ENCODE data around the gene RAB8B.

The RAB8B gene

DNA sequence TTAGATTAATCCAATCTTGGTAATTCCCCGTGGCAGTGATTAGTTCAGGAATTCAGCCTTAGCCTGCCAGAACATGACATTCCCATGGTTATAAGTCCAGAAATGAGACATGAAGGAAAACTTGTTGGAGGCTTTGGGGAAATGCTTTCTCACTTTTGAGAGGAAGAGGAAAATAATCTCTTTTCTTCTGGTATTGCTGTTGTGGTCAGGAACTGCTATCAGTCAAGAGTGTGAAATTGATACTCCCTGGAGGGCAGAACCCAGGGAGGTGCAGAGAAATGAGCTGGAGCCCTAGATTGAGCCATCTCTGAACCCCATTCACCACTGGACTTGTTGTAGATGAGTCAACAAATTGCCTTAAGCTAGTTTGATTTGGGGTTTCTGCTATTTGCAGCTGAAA lies 49.4 kb downstream of the RAB8B start:
- peak; percentile 88 for DNase-seq

DNA sequence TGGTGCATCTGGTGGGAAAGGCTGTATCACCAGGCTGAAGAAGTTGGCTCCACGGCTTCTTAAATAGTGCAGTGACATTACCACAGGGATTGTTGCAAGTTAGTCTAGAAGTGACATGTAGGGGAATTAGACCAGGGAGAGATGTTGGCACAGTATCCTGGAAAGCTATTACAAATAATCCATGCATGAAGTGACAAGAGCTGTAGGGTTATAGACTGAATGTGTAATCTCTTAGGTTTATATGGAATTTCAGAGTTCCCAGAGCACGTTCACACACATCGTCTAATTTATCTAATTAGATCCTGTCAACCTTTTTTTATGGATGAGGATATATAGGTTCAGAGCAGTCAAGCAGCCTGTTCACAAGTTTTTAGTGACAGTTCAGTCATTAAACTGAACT lies 50.7 kb downstream of the RAB8B start:
- DNase-seq, result no peak

DNA sequence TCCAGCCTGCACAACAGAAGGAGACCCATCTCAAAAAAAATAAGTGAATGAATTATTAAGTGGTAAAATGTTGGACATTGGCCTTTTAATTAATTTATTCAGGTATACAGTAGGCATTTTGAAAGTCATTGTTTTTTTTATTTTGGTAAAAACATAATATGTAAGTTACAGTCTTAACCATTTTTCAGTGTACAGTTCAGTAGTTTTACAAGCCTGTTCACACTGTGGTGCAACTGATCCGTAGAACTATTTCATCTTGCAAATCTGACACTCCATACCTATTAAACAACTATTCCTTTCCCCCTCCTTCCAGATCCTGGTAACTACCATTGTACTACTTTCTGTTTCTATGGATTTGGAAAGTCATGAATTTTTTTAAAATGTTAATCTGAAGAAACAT lies 51.9 kb downstream of the RAB8B start:
- DNase-seq, result no peak

DNA sequence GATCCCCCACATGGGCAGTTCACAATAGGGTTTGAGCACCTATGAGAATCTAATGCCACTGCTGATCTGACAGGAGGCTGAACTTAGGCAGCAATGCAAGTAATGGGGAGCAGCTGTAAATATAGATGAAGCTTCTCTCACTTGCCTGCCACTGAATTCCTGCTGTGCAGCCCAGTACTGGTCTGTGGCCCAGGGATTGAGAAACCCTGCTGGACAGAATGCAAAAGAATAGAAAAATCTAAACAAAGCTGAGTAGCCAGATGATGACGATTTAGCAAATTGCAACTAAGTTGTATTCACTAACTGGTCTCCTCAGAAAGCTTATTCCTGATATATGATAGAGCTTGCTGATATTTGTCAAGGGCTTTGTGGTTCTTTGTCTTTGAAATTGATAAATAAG lies 53.7 kb downstream of the RAB8B start:
- DNase-seq, result no peak

DNA sequence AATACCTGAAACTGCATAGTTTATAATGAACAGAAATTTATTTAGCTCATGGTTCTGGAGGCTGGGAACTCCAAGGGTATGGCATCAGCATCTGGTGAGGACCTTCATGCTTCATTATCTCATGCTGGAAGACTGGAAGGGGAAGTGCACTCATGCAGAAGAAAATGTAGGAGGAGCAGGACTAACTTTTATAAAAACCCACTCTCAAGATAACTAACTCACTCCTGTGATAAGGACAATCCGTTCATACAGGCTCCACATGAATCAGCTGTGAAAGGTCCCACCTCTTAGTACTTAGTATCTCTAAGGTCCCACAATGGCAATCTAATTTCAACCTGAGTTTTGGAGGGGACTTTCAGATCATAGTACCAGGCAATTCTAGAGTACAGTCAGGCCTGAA lies 54.4 kb downstream of the RAB8B start:
- DNase-seq, result no peak

DNA sequence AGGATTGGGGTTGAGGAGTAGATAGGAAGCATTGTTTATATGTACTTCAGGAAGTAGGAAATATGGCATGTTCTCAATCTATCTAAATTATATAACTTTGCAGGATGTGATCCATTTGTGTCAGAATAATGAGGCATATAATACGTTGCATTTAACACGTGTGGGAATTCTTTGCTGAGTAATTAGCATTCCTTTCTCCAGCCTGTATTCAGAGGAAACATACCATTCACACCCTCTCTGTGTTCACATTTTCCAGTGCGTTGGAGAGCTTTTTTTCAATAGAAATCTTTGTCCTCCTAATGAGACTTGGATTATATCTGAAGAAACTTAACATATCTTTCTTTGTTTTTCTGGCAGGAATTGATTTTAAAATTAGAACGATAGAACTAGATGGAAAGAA lies 55.0 kb downstream of the RAB8B start:
- DNase-seq, result no peak

DNA sequence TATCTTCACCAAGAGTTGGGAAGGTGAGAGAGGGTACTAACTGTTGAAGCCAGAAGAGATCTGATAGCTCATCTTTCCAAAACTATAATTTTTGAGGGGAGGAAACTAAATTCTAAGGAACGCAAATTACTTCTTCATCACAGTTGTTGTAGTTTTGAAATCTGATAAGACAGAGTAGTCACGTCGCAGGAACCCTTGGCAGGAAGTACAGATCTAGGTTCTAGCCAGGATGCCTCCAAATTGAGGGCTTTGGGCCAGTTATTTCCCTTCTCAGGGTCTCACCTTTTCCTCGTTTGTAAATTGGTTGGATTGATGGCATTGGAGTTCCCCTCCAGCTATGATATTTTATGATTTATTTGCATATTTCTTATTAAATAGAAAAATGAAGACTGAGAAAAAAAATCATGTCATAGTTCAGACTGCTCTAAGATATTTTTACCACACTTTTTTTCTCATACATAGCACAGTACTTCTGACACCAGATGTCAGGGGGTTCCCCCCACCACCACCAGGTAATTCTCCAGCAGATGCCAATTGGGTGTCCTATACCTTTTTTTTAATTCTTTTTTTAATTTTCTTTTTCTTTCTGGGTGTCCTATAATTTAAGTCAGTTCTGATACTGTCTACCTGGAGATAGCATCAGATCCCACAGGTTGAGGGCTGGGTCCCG lies 55.7 kb downstream of the RAB8B start:
- no peak for DNase-seq

DNA sequence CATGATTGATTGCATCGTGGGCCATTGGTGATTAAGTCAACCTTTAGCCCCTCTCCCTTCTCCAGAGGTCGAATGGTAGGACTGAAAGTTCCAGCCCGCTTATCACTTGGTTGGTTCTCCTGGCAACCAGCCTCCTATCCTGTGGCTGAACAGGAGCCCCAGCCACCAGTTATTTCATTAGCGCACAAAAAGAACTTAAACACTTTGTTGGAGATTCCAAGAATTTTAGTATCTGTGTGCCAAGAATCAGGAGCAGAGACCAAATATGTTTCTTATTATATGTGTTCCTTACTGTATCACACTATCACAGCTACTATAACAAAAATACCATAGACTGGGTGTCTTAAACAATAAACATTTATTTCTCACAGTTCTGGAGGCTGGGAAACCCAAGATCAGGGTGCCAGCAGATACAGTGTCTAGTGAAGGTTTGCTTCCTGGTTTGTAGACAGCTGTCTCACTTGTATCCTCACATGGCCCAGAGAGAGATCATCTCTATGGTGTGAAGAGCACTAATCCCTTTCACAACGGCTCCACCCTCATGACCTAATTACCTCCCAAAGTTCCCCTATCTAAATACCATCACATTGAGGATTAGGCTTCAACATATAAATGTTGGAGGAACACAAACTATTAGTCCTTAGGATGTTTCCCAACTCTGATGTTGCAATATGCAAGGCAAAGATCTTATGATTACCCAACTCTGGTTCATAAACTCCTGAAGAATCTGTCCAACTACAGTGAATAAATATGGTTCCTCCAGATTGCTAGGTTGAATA lies 57.5 kb downstream of the RAB8B start:
- DNase-seq, result no peak

DNA sequence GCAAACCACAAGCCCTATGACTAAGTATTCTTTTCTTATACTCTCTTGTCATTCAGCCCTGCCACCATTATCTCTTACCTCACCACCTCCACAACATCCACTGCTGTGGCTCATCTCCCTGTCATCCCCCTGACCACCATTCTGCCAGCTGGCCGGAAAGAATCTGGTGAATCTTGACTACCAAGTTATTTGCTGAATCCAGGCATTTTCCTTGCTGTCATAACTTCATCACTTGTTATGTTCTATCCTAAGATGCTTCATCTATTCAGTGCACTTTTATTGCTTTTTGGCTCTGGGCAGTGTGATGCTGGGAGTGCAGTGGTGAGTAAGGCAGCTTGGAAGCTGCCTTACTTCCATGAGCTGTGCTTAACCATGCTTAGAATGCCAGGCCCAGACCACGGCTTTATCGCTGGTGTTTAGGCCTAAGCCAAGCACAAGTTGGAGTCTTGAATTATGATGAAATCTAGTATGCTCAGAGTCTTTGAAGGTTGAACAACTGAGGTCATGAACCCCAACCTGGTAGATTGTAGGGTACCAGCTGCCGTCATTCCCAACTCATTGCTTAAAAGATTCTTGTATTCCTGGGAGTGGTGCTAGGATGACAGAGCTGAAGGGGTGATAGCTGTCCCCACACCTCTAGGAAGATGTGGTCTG lies 61.0 kb downstream of the RAB8B start:
- no peak for DNase-seq

DNA sequence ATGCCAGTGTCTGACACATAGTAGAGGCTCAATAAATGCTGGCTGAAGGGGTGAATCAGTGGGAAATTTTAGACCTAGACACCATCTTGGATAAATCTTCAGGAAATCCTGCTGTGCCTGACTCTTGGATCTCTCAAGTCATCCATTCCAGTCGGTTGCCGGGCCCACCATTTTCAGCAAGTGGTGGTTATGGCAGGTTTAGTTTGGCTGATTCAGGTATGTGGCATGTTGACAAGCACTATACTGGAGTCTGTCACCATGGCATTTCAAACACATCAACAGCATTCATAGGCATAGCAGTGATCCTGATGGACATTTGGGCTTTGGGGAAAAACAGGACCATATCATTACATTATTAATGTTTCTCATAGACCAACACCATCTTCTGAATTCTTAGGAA lies 62.3 kb downstream of the RAB8B start:
- DNase-seq, result no peak

DNA sequence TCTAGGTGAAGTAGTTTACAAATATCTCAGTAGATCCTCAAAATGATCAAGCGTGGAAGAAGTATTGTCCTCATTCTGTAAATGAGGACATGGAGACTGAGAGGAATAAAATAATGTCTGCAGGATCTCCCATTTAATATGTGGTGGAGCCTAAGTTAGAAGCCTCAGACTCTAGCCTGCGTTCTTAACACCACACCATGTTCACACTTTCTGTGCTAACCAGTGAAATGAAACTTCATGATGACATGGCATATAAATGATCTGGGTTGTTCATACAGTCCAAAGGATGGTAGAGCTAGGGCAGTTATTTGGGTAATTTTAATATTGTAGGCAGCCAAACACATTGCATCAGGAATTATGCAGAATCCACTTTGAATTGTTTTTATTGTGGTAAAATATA lies 62.9 kb downstream of the RAB8B start:
- DNase-seq, result no peak

DNA sequence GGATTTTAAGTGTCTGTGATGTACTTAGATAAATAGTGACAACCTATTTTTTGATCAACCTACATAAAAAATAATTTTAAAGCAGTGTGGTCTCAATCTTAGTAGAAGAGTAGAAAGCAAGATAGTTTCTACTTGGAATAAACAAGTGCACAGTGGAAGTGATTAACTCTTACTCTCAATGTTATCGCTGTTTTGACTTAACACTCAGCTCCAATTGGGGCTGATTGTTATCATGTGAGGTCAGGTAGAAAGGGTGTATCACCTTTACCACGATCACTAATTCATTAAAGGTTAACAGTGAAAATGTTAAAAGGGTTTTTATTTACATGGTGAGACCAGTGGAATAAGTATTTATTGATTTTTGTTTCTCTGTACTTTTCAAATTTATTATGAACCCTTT lies 65.6 kb downstream of the RAB8B start:
- no peak for DNase-seq

DNA sequence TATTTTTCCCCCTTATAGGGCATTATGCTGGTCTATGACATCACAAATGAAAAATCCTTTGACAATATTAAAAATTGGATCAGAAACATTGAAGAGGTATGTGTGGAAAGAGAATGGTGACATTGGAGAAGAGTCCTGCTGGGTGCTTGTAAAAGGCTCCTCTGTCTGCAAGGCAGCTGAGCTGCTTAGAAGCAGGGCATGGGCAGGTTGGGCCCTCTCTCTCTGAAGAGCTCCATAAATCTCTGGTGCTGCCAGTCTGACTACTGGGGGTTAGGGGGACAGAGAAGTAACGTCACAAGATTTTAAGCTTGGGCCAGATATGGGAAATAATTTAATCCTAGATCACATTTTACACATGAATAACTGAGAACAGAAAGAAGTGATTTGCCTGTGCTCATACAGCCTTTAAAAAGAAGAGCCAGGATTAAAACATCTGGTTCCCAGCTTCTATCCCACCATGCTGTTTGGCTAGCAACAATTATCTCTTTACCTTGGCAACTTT lies 66.1 kb downstream of the RAB8B start:
- no peak for DNase-seq

DNA sequence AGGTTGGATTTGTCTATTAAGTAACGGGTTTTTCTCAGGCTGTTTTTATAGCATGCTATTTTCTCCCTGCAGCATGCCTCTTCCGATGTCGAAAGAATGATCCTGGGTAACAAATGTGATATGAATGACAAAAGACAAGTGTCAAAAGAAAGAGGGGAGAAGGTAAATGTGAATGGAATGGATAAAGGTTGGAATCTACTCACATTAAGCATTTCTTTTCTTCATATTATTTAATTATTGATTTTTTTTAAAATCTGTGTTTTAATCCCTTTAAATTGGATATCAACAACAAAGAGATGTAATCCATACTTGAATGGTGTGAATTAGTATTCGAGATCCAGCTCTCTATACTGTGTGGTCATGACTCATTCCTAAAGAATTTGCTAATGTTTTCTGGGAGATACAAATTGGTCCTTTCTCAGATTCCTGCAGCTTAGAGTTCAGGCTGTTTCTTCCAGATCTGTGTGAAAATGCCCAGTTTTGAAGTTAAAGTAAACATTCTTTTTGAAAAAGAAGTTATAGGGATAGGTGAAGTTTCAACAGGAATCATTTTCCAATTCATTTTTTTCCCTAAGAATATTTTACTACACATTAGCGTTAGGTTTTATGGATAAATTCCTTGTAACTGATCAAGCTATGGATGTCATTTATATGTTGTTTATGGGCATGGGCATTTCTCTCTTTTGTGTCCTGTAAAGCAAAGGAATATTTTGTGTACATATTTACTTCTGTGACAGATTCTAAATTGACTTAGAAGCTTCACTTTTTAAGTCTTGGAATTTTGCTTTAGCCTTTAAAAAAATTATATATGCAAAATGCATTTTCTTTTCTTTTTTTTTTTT lies 67.2 kb downstream of the RAB8B start:
- DNase-seq, result no peak

DNA sequence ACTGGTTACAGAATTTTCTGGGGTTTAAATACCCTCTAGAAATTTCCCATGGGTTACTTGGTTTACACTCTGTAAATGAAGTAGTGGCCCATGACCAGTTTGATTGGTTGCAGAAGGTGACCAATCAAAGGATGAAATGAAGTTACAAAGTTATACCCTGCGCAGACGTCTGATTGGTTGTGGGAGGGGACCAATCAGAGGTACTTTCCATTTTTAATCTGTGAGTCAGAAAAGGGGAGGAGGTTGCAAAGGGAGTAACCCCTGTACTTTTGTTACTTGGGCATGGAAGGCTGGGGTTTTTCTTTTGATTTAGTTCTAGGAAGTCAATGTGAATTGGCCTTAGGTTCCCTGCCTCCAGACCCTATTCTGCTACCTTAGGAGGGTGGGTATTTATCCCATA lies 69.3 kb downstream of the RAB8B start:
- no peak for DNase-seq

DNA sequence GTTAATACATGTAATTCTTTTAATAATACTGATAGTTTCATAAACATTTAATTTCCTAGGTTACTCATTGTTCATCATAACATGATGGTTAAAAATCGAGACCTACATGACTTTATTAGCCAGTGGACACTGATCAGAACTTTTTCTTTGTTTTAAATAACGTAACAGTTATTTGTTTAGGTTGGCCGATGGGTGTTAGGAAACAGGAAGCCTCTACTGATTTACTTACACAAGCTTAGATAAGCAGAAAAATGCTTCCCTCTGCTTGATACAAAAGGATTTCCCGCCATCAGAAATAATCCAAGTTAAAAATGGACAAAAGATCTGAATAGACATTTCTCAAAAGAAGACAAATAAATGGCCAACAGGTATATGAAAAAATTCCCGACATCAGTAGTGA lies 71.4 kb downstream of the RAB8B start:
- DNase-seq, result no peak

DNA sequence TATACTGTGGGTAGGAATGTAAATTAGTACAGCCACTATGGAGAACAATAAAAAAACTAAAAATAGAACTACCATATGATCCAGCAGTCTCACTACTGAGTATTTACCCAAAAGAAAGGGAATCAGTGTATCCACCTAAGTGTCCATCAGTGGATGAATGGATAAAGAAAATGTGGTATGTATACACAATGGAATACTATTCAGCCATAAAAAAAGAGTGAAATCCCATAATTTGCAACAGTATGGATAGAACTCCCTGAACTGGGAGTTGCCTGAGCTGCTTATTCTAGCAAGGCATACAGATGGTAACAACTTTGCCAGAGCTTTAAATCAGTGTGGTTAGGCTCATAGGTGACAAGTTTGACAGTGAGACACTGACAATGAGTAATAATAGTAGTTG lies 71.9 kb downstream of the RAB8B start:
- no peak for DNase-seq

DNA sequence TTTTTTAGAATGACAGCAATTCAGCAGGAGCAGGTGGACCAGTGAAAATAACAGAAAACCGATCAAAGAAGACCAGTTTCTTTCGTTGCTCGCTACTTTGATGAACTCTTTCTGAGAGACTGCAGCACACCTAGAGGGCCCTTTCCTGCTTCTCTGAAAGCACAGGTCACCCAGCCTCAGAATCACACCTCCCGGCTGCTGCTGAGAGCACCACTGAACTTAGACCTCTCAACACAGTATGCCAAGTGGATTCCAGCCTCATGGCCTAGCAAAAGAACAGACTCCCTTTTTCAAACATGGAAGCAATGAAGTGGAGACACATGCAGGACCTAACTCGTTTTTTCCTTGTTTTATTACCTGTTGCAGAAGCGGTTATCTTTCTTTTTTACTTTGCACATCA lies 74.1 kb downstream of the RAB8B start:
- no peak for DNase-seq

DNA sequence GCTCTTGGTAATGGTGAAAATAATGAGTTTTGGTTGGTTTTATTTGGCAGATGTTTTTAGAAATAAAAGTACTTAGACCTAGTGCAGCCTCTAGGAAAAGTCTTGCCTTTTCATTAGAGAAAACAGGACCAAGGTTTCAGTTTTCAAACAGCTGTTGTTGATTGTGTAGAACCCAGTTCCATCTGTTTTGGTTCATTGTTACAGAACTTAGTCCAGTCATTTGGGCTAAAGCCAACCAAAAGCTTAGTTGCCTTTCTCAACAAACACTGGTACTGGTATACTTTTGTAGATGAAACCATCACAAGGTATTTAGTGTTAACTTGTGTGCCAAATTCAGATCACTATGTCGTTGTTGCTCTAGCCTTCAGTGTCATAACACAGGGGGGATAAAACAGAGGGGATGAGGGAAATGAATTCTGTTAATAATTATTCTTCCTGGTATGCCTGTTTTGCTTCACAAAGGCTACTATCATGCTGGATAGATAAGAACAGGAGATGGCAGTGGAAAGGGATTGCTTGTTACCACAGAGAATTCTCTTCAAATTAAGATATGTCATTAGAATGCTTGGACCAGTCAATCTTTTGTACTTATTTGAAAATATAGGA lies 75.4 kb downstream of the RAB8B start:
- DNase-seq, result no peak

DNA sequence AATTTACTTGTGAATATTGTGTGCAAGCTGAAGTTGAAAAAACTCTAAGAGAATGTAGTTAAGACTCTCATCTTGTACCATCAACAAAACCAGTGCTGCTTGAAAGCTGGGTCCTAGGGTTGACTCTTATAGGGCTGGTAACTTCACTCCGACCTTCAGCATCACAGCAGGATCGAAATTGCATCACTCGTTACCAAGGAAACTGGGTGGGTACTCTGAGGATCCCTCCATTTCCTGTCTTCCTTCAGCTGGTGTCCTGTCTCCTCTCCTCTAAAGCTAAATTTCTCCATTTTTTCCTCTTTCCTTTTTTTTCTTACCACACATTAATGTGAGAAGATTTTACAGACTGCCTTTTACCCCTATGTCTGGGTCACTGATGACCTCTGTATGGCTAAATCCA lies 85.0 kb downstream of the RAB8B start:
- DNase-seq, result no peak

DNA sequence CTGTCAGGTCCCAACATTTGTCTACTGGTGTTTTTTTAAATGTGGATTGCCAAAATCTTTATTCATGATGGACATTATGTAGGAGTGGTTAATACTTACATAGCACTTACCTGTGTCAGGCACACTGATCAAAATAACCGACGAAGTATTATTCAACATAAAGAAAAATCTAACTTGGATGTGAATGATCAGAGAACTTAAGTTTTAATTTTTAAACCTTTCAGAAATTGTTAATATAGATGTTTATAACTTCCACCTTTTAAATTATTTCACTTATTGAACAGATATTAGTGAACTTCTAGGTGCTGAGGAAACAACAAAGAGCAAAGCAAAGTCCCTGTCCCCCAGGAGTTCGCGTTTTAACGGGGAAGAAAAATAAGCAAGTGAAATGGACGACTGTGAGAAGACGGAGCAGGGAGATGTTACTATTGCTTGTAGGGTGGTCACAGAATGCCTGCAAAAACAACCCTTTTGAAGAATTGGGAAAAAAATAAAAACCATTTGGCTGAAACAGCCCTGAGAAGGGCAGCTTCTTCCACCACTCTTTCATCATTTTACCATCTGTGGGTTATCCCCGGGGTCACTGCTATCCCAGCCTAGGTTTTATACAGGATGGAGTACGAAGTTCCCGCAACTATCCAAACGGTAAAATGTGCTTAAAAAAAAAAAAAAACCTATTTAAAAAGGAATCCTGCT lies 87.1 kb downstream of the RAB8B start:
- DNase-seq, result no peak
